Adrenal gland (tissue), 5 donors: ENCODE results near the gene SGSH.

ENCODE experiments used
- POLR2A ChIP-seq, 2 donors: fragments of 450-650 bp; IDR thresholded peaks; one replicate each; pipeline ENCODE4 v1.6.1; 2017; ENCODE audit warnings: antibody characterized with exemption in 2 of 2, mild to moderate bottlenecking in 2 of 2, moderate library complexity in 1 of 2
- TF ChIP-seq, protein P1 (sequence below), 6 experiments: fragments of 450-650 bp in 4 of 6; fragments of 200-600 bp in 2 of 6; sonication (generic) in 1 of 6; IDR thresholded peaks; 1 replicate in 5 of 6; 2 replicates in 1 of 6; pipeline versions ENCODE4 v1.5.1 to v1.8.0; 2016 to 2021; ENCODE audit warnings: antibody characterized with exemption in 6 of 6, mild to moderate bottlenecking in 2 of 6, moderate library complexity in 1 of 6
- donor health status: DM: no; HTN: no; CAD: no.

DNA sequence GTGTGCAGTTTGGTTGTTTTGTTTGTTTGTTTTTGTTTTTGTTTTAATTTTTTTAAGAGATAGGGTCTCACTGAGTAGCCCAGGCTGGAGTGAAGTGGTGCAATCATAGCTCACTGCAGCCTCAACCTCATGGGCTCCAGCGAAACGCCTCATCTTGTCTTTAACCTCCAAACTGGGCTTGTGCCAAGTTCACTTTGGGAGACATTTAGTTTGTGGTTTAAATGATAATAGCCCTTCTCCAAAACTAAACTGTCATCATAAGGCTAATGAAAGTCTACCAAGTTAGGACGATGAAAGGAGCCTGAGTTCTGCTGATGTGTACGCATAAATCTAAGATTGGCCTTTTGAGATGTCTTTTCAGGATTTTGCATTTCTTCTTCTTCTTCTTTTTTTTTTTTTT lies 56.8 kb downstream of the SGSH start:
- TF ChIP-seq, protein P1, sequence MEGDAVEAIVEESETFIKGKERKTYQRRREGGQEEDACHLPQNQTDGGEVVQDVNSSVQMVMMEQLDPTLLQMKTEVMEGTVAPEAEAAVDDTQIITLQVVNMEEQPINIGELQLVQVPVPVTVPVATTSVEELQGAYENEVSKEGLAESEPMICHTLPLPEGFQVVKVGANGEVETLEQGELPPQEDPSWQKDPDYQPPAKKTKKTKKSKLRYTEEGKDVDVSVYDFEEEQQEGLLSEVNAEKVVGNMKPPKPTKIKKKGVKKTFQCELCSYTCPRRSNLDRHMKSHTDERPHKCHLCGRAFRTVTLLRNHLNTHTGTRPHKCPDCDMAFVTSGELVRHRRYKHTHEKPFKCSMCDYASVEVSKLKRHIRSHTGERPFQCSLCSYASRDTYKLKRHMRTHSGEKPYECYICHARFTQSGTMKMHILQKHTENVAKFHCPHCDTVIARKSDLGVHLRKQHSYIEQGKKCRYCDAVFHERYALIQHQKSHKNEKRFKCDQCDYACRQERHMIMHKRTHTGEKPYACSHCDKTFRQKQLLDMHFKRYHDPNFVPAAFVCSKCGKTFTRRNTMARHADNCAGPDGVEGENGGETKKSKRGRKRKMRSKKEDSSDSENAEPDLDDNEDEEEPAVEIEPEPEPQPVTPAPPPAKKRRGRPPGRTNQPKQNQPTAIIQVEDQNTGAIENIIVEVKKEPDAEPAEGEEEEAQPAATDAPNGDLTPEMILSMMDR (IDR thresholded peaks at IDR 0.05), result no peak
- TF ChIP-seq POLR2A (IDR thresholded peaks at IDR 0.05), result no peak
